IPS-11a (cell line): ENCODE results near the gene PLEKHG3.

Experiments
- H3K4me3 ChIP-seq: one replicate; pipeline ENCODE4 v1.5.1; 2013; ENCODE audit warnings: low read depth, low read length, control low read depth

Gene PLEKHG3

GRCh38 chr14:64777461-64777860 lies 73.2 kb downstream of the PLEKHG3 start:
- no peak overlapping the region for H3K4me3 ChIP-seq

DNA sequence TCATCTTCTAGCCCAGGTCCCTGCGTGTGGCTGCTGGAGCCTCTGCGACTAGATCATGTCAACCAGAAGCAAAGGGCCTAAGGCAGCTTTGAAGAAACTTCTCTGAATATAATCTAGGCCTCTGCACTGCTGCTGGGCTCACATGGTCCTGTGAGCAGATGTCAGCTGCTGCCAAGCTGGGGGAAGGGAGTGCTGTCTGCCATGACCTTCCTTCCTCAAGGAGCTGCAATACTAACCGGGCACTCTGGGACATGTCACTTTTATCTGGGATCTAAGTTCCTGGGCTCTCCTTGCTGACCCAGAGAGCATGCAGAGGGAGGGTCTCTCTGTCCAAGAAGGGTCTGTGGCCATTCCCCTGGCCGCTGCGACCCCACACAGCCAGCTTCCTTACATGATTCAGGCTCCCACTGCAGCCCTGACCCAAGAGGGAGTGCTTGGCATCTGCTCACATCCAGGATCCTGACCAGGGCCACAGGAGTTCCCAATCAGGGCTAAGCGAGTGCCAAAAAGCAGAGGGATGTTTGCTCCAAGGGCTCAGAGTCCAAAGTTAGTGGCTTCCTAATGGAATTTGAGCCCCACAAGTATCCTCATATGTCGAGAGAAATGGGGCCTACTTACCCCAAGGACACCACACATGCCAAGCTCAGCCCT lies 74.0 kb downstream of the PLEKHG3 start:
- H3K4me3 ChIP-seq = no peak overlapping the region

DNA sequence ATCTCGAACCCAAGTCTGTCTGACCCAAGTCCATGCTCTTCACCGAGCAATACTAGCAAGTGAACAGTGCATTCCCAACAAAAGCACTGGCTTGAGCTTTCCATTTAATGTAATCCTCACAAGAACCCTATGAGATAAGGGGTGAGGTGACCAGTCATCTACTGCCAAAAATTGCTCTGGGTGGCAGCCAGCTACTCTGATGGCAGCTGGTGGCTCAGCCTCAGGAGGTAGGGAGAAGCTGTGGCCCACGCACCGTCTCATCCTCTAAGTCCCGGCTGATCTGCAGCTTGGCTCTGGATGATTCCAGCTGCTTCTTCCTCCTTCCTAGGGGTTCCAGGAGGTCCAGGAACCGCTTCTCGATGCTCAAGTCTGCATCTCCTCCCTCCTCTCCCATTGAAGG lies 75.2 kb downstream of the PLEKHG3 start:
- H3K4me3 ChIP-seq = no peak overlapping the region

- H3K4me3 ChIP-seq = no peak overlapping the region
Observed at GRCh38 chr14:64782196-64782595, 78.0 kb downstream of the PLEKHG3 start.

- no peak overlapping the region for H3K4me3 ChIP-seq
Observed at GRCh38 chr14:64784006-64784405, 79.8 kb downstream of the PLEKHG3 start.

- H3K4me3 ChIP-seq = no peak overlapping the region
Observed at GRCh38 chr14:64786296-64787149, 82.3 kb downstream of the PLEKHG3 start.

DNA sequence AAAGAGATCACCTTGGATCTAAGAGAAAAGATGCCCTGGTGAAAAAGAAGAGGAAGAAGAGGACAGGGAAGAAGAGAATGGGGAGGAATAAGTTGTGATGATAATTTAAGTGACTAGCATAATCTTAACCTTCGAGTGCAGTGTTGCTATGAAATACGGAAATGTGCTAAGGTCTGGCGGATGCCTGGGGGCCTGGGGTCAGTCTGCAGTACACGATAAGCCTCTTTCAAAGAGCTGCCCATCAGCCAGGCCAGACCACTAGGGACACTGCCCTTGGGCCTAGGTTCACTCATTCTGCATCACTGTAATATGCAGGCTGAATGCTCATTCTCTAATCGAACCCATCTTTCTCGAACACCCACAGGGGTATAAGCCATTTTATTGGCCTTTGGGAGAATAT lies 83.4 kb downstream of the PLEKHG3 start:
- no peak overlapping the region for H3K4me3 ChIP-seq

- H3K4me3 ChIP-seq = no peak overlapping the region
Observed at GRCh38 chr14:64788706-64789105, 84.5 kb downstream of the PLEKHG3 start.

DNA sequence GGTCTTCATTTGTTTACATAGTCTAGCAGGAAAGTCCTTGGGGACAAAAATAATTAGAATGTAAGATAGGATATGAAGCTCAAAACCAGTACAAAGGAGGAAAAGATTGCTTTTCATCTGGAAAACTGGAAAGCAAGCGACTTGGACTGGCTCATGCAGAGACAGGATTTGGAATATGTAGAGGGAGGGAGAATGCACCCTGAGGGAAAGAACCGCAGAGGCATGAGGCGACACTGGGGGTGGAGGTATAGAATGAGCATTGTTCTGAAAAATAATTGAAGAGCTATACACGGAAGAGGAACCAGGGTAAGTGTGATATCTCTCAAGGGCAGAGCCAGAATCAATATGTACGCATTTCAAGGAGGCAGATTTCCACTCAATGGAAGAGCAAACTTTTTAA lies 85.5 kb downstream of the PLEKHG3 start:
- no peak overlapping the region for H3K4me3 ChIP-seq

GRCh38 chr14:64790478-64790877 lies 86.3 kb downstream of the PLEKHG3 start:
- H3K4me3 ChIP-seq = no peak overlapping the region

GRCh38 chr14:64792231-64792630 lies 88.0 kb downstream of the PLEKHG3 start:
- H3K4me3 ChIP-seq = no peak overlapping the region

DNA sequence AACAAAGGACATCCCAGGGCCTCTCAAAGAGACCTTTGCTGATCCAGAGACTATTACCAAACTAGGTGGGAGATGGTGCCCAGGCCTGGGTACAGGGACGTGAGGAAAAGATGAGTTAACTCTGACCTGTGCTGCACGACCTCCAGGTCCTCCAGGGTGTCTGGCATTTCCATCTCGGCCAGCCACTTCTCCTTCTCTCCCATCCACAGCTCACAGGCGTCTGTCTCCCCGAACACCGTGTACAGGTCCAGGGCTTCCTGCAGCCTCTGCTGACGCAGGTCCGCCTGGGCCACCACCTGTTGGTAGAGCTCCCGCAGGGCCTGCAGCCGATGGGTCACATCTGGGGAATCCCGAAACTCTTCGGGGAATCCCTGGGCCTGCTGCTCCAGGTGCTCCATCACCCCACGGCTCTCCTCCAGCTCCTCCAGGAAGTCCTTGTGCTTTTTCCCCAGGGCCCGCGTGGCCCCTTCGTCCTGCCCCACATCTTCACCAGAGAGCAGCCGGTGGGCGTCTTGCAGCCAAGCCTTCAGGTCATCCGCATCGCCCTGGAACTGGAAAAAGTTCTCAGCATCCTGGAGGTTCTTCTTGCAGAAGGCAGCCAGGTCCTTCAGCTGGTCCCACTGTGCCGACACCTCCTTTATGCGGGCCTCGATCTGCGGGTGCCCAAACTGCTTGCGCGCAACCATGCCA lies 88.8 kb downstream of the PLEKHG3 start:
- H3K4me3 ChIP-seq = no peak overlapping the region

GRCh38 chr14:64795211-64795610 lies 91.0 kb downstream of the PLEKHG3 start:
- H3K4me3 ChIP-seq = no peak overlapping the region

DNA sequence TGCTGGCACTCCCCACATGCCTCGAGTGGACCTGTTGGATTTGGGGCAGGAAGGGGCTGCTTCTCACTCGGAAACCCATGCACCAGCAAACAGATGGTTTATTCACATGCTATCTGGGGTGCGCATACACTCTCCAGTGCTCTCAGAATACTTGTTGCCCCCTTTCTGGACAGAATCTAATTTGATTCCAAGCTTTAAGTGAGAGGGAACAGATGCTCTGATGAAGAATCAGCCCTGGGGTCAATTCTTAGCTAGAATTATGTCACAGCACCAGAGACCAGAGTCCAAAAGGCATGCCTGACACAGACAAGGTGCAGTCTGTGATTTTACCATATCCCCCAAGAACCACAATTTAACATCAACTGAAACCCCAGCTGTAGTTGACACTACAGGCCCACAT lies 91.7 kb downstream of the PLEKHG3 start:
- no peak overlapping the region for H3K4me3 ChIP-seq

DNA sequence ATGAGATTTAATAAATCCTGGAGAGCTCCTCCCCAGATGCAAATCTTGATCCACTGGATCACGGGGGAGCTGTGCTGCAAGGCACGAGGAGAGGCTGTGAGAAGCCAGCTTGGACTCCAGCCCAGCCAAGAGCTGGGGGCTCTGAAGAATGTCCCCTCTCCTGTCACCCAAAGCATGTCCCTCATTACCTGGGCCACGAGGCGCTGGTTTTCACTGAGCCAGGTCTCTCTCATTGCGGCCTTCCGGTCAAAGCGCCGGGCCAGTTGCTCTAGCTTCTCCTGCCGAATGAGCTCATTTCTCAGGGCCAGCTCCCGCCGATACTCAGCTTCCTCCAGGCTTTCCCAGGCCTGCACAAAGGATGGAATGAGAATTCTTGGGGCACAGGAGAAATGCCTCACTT lies 92.1 kb downstream of the PLEKHG3 start:
- no peak overlapping the region for H3K4me3 ChIP-seq

DNA sequence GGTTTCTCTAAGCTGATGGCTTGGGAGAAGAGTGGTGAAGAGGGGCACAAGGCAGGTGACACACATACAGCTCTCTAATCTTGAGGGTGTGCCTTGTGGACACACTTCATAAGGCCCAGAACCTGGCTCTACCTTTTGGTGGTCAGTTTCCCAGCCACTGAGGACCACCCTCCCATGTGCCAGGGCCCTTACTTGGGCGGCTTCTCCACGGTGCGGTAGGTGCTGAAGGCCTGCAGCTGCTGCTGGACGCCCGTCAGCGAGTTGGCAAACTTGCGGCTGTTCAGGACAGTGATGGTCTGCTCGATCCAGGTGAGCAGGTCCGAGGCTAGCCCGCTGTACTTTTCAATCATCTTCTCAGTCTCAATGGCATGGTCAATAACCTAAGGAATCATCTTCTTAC lies 95.3 kb downstream of the PLEKHG3 start:
- no peak overlapping the region for H3K4me3 ChIP-seq
